GM19452 (cell line): ENCODE measurements around the gene KCTD3.

Source experiments
- ATAC-seq: cut with Tn5 transposase; IDR thresholded peaks from one replicate; pipeline ENCODE4 v1.9.1; 2021; ENCODE audit not compliant: unreplicated experiment

Gene KCTD3

GRCh38 chr1:215556996-215557395, 10.1 kb upstream of the KCTD3 start:
- no peak for ATAC-seq

- no peak for ATAC-seq
These were observed 9.6 kb upstream of the KCTD3 start for GRCh38 chr1:215557504-215557903.

DNA sequence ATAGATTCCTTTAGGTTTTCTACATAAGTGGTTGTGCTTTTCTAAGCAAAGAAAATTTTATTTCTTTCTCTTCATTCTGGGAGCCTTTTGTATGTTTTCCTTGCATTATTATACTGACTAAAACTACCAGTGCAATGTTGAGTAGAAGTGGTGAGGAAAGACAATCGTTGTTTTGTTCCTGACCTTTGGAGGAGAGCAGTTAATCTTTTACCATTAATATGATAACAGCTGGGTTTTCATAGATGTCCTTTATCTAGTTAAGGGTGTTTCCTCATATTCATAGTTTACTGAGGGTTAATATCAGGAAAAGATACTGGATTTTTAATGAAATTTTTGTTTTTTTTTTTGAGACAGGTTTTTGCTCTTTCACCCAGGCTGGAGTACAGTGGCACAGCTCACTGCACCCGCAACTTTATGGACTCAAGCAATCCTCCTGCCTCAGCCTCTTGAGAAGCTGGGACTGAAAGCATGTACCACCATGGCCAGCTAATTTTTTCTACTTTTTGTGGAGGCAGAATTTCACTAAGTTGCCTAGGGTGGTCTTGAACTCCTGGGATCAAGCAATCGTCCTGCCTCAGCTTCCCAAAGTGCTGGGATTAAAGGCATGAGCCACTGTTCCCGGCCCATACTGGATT, 9.0 kb upstream of the KCTD3 start:
- ATAC-seq: no peak

DNA sequence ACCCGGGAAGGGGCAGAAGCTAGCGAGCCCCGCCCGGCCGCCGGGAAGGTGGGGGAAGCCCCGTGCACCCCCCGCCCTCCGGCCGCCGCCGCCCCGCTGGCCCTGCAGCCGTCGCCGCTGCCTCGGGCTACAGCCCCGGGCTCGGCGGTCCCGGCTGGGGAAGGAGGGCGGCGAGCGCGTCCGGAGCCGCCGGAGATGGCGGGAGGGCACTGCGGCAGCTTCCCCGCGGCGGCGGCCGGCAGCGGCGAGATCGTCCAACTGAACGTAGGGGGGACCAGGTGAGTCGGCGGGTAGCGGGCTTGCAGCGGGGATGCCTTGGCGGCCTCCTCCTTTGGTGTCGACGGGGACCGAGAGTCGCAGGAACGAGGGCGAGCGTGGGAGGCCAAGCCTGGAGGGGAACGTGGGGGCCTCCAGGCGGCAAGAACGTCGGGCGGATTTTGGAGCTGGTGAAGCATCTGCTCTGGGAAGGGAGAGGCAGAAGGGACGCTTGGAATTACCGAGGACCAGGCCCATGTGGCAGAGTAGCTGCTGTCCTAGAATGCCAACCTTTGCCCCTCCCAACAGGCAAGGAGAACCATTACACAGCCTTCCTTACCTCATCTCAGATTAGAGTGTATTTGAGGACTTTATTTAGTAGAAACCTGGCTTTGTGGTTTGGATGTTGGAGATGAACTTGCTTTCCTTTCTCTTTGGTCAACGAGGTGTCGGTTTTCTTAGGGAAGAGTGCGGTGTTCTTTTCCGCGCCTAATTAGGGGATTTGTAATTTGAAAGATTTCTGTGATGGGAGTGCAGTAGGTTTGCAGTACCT, 591 bp downstream of the KCTD3 start:
- ATAC-seq: peak; percentile 65

DNA sequence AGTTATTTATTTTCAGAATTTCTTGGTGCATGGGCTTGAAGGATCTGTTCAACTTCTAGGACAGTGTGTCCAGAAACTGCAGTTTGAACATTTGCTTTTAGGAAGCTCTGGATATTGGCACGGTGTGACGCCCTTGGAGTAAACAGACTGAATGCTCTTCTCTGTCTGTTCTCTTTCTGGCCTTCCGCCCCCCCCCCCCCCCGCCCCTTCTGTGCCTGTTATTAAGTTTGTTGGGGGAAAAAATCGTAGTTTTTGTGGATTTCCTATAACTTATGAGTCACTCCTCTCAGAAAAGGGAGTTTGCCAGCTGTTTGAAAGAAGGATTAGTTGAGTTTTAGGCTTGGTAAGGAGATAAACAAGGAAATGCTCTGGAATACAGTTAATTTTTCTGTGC, 1.2 kb downstream of the KCTD3 start:
- ATAC-seq: no peak

DNA sequence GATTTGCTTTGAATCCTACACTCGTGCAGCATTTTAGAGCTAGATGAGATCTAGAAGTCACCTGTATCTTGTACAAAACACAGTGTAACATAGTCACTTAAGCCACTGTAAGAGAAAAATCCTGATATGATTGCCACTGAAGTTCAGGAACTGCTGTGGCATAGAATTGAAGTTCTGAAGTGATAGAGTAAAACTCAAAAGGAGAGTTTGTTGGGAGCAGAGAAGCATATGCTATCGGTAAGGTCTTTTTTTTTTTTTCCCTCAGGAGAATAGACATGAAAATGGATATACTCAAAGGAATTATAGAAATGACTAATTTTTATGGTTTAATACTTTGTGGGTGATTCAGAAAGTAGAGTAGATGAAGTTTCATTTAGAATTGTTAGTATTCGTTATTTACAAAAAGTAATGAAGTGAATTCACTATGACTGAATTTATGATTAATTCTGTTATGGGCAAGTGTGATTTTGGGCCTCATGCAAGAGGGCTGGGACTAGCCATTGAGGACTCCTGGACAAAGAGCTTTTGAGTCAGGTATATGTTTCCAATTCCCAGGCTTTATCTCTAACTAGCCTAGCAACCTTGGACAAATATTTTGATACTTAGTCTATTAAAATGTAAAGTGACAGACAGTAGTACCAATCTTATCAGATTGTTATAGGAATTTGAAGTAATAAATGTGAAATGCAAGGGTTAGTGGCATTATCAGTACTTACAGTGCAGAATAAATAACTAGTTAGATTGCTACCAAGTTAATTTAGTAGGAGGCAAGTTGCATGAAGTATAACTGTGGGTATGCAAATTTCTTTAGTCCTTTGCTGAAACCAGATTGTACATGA, 3.1 kb downstream of the KCTD3 start:
- ATAC-seq: no peak

GRCh38 chr1:215581896-215582295, 14.8 kb downstream of the KCTD3 start:
- ATAC-seq: no peak

- ATAC-seq: no peak
These were observed 16.2 kb downstream of the KCTD3 start for GRCh38 chr1:215583185-215583749.

- ATAC-seq: no peak
These were observed 17.3 kb downstream of the KCTD3 start for GRCh38 chr1:215584389-215584788.

GRCh38 chr1:215589650-215590435, 22.7 kb downstream of the KCTD3 start:
- ATAC-seq: no peak

- no peak for ATAC-seq
These were observed 23.8 kb downstream of the KCTD3 start for GRCh38 chr1:215590779-215591491.

DNA sequence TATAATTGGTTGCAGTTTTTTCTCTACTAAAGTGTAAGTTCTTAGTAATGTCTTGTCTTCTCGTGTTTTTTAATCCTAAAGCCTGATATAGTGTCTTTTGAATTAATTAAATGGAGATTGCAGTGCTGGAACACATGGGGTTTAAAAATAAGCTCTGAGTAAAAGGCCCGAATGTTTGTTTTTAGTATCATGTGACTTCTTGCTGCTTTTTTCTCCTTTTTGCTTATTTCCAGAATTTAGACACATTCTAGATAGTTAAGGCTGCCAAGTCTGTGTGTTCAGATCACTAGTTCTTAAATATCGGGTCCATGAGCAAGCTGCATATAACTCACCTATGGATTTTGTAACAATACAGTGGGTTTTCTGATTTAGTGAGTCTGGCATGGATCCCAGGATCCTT, 27.5 kb downstream of the KCTD3 start:
- ATAC-seq: no peak

DNA sequence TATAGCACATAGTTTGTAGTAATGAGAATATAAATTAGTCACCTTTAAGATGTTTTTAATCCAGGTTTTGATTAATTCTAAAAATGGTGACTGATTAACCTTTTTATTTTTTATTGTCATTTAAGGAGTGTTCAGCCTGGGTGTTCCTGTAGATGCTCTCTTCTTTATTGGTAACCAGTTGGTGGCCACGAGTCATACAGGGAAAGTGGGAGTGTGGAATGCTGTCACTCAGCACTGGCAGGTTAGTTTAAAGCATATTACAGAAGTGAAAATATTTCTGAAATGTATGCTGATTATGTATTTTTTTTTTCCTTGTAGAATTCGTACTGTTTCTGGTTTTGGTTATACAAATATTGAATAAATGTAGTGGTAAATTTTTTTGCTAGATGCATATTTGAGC, 28.1 kb downstream of the KCTD3 start:
- no peak for ATAC-seq

DNA sequence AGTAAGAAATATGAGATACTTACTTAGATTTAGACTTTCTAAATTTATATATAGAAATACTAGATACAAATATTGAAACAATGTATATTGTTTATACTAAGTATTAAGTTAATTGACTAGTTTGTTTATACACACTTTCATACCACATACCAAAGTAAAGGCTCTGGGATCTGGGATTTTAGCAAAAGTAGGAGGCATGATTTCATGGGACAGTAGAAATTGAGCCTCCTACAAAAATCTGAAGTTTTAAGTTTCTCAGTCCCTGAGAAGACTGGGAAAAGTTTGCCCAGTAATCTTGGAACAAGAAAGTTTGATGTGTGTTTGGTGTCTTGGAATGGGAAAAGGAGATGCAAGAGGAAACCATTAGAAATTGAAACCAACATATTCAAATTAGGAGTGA, 30.9 kb downstream of the KCTD3 start:
- no peak for ATAC-seq

DNA sequence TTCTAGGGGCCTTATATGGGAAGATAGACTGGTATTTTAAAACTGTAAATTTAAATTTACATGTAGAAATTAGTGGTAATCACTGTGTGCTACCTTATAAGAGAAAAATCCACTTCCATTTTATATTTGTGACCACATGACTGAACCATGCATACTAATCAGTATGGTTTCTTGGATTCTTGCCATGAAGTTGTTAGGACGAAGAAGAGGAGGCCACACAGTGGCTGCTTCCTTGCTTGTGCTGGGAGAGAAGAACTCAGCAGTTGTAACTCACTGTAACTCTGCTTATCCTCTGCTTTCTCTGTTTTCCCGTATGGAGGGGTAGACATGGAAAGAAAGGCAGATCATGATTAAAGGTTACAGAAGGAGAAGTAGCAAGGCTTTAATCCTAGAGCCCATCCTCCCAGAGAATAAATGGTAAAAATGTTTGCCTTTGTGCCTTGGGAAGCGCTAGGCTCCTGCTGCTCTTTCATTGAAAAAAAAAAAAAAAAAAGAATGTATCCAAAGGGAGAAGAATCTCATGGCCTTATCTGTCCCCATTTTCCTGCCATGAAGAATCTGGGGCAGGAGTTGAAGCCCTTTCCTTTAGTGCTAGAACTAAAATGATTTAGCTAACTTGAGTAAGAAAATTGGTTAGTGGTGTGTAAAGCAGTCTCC, 32.4 kb downstream of the KCTD3 start:
- ATAC-seq: no peak

DNA sequence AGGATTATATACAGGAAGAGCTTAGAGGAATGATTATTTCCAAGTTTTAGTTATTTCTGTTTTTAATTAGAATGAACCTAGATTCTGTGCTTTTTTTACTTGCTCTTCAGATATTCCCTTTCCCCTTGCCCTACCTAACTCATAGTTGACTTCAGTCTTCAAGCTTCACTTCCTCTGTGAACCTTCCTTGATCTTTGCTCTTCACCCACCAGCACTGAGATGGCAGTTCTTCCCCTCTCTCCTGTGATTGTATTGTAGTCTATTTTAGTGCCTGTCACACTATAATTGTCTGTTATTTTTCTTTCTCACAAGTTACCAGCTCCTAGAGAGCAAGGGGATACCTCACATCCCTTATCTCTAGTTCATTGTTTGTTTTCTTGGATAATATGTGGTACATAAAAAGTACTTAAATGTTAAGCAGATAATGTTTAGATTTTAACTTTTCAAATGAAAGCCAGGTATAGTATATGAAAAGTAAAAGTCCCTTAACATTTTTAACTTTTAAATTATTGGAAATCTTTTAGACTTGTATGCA, 33.2 kb downstream of the KCTD3 start:
- ATAC-seq: no peak

GRCh38 chr1:215600867-215601266, 33.8 kb downstream of the KCTD3 start:
- ATAC-seq: no peak

DNA sequence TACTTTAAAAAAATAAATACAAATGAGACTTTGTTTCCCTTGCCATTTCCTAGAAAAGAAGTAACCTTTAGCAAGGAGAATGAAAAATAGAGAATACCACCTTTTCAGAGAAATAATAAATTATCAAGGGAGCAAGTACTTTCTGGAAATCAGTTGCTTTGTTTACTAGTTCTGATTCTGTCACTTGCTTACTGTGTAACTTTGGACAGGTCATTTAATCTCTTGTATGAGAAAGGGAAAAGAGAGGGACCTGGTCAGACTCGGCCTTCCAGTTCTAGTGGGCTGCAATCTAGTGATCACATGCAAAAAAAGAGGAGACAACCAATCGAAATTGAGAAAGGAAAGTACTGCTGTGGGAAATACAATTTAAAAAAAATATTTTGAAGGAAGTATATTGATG, 34.2 kb downstream of the KCTD3 start:
- no peak for ATAC-seq

DNA sequence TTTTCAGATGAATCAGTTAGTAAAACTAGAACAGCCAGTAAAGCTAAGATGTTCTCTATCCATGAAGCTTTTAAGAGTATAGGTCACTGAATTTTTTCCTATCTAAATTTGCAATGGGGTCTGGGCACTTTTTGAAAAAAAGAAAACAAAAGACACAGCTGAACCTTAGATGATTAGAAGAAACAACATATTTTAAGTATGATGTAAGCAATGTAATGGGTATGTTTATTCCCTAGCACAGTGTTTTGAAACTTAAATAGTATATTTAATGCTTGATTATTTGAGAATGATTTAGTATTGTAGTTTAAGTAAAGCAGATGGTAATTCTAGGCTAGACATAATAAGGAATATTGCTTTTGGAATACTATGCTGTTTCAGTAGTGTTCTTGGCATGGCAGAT, 36.2 kb downstream of the KCTD3 start:
- no peak for ATAC-seq
